HepG2 (cell line): Measurements from ENCODE around the gene LYPD3. TPM values are rescaled to one million over a fixed set of nuclear protein-coding genes. Genes with fewer than 3 reads are reported as not detected.
A peak's percentile ranks its signal among the peaks of the same experiment; 100 is the strongest.

Source experiments
- ATAC-seq: fragments of 200-7000 bp; cut with Tn5 transposase; 3 replicates; pipeline ENCODE4 v1.9.1; 2020; ENCODE audit warnings: mild to moderate bottlenecking, moderate library complexity
- BruUV-seq: library from RNA; stranded (reverse); fragments of 400-500 nt; replicated peaks from 2 replicates; lab custom pipeline; 2021; lab: Mats Ljungman, UMichigan
- CTCF ChIA-PET: fragments of 300-600 bp; formaldehyde crosslinking; extraction: SDS; loops from one replicate; lab custom pipeline; 2021; ENCODE audit warnings: low total read pairs, inconsistent platforms, low intra/inter-chr PET ratio; lab: Yijun Ruan, JAX
- POLR2A ChIA-PET: fragments of 350-600 bp; sonication (Branson Sonifier 250); formaldehyde crosslinking; loops from one replicate; lab custom pipeline; 2020; ENCODE audit warnings: antibody characterized with exemption, inconsistent platforms; lab: Yijun Ruan, JAX
- DNase-seq: peaks from one replicate; pipeline ENCODE4 v3.0.0-alpha.2; 2015; ENCODE audit warnings: low spot score
- FAIRE-seq: peaks from 3 replicates; lab custom pipeline; 2011; peaks lifted over from hg19 to GRCh38; lab: Jason Lieb, UNC
- H2AFZ ChIP-seq: one replicate; pipeline ENCODE4 v1.6.1; 2011; ENCODE audit warnings: low read length, inconsistent platforms
- H3K27ac ChIP-seq: fragments of 300-600 bp; 3 replicates; pipeline ENCODE4 v1.8.0; 2011; ENCODE audit warnings: mixed run types, mild to moderate bottlenecking, mixed read lengths, low read length, inconsistent platforms; ENCODE audit not compliant: insufficient read depth; ENCODE audit errors: extremely low read length
- H3K27me3 ChIP-seq, 2 experiments: fragments of 200-600 bp in 1 of 2; 2 replicates in 1 of 2; 3 replicates in 1 of 2; pipeline versions ENCODE4 v1.6.0 to v1.8.0; 2011; ENCODE audit warnings: low read length in 2 of 2, mild to moderate bottlenecking in 2 of 2, moderate library complexity in 2 of 2, inconsistent platforms in 1 of 2; ENCODE audit not compliant: insufficient read depth in 2 of 2, control insufficient read depth in 1 of 2
- H3K36me3 ChIP-seq, 2 experiments: fragments of 200-600 bp in 1 of 2; replicated peaks in 1 of 2; 2 replicates in 1 of 2; 3 replicates in 1 of 2; pipeline versions ENCODE4 v1.5.1 to v1.8.0; 2011; ENCODE audit warnings: low read length in 2 of 2, inconsistent platforms in 1 of 2; ENCODE audit not compliant: insufficient read depth in 2 of 2, control insufficient read depth in 1 of 2
- H3K4me1 ChIP-seq: 2 replicates; pipeline ENCODE4 v1.5.1; 2012; ENCODE audit warnings: low read length, inconsistent platforms; ENCODE audit not compliant: insufficient read depth
- H3K4me2 ChIP-seq: 2 replicates; pipeline ENCODE4 v1.6.0; 2011; ENCODE audit warnings: low read depth, low read length, inconsistent platforms
- H3K4me3 ChIP-seq, 3 experiments: fragments of 200-600 bp in 1 of 3; sonication (generic), shearing (Covaris generic) in 1 of 3; replicated peaks in 1 of 3; 2 replicates each; pipeline ENCODE4 v1.5.1; 2011 to 2016; ENCODE audit warnings: low read length in 3 of 3, inconsistent platforms in 2 of 3, low read depth in 2 of 3, mild to moderate bottlenecking in 2 of 3, control low read depth in 1 of 3, mixed read lengths in 1 of 3; ENCODE audit not compliant: insufficient read depth in 1 of 3
- H3K79me2 ChIP-seq: one replicate; pipeline ENCODE4 v1.6.1; 2011; ENCODE audit warnings: low read length, inconsistent platforms; ENCODE audit not compliant: insufficient read depth
- H3K9ac ChIP-seq: 2 replicates; pipeline ENCODE4 v1.6.0; 2011; ENCODE audit warnings: mild to moderate bottlenecking, low read depth, low read length, inconsistent platforms; ENCODE audit not compliant: insufficient read depth
- H3K9me3 ChIP-seq: 2 replicates; pipeline ENCODE4 v1.5.1; 2012; ENCODE audit warnings: mild to moderate bottlenecking, low read length
- H4K20me1 ChIP-seq: 2 replicates; pipeline ENCODE4 v1.6.0; 2011; ENCODE audit warnings: inconsistent platforms, mild to moderate bottlenecking, low read length, moderate library complexity; ENCODE audit not compliant: insufficient read depth
- TFE3 ChIP-seq: IDR thresholded peaks from 2 replicates; pipeline ENCODE4 v1.6.1; 2016
- THAP11 ChIP-seq: IDR thresholded peaks from 2 replicates; pipeline ENCODE4 v1.6.1; 2016; ENCODE audit warnings: missing biosample characterization, missing genetic modification reagents
- WGBS: methylation state at CpG from one replicate; pipeline ENCODE4 v1.1.6; 2017; ENCODE audit warnings: low lambda C conversion rate; 5-methylcytosine and 5-hydroxymethylcytosine counted together
- in situ Hi-C: cut with HindIII; loops from 2 replicates; pipeline ENCODE4 v1.10.0; 2017; ENCODE audit warnings: low pct_unique_long_range_greater_than_20kb; ENCODE audit not compliant: extremely low pct_ligation_motif_present
- intact Hi-C: fragments of 100-400 bp; cut with micrococcal nuclease; formaldehyde crosslinking; loops from one replicate; pipeline ENCODE4 v1.10.0; 2022; ENCODE audit not compliant: unreplicated experiment
- polyA plus RNA-seq, 8 experiments: library from polyadenylated mRNA; depleted of rRNA in 3 of 8; stranded (reverse) in 7 of 8; unstranded in 1 of 8; fragments of >200 nt; fragmentation: Illumina TruSeq in 4 of 8; extraction: Trizol in 4 of 8; gene quantifications; 2 replicates each; pipeline versions ENCODE4 v1.2.1 to v1.2.3, GENCODE V29; 2011 to 2016; ENCODE audit warnings: low read depth in 4 of 8, missing spikeins in 1 of 8, mixed read lengths in 1 of 8; ENCODE audit not compliant: insufficient read depth in 1 of 8
- total RNA-seq, 5 experiments: library from RNA; depleted of rRNA; stranded (reverse); fragments of >200 nt; fragmentation: Illumina TruSeq; extraction: Trizol; gene quantifications; 2 replicates each; pipeline ENCODE4 v1.2.3, GENCODE V29; 2016; ENCODE audit warnings: low read depth in 1 of 5
- TF ChIP-seq, protein P1 (sequence below): sonication (generic); formaldehyde crosslinking; IDR thresholded peaks from 2 replicates; pipeline ENCODE4 v1.5.0; 2020; ENCODE audit warnings: missing genetic modification reagents
- TF ChIP-seq, protein P2 (sequence below): sonication (generic); formaldehyde crosslinking; IDR thresholded peaks from 2 replicates; pipeline ENCODE4 v1.5.0; 2020; ENCODE audit warnings: mild to moderate bottlenecking, missing genetic modification reagents
- TF ChIP-seq, protein P3 (sequence below): sonication (generic); formaldehyde crosslinking; IDR thresholded peaks from 2 replicates; pipeline ENCODE4 v1.4.0; 2020; ENCODE audit warnings: missing genetic modification reagents

Gene LYPD3
- total and polyA plus RNA-seq, 2 of the 13 experiments (the other 11 are each of a cell fraction or from before 2014, with no cell fraction given), result 0.51 to 1.5 TPM

GRCh38 chr19:43507880-43508279 lies 42.5 kb upstream of the LYPD3 start:
- in situ Hi-C loops, result no loop called here
- no TSS peak for BruUV-seq
- Histone ChIP-seq H3K4me3 (no peak overlapping the region), H3K9ac (no peak overlapping the region), H2AFZ (no peak overlapping the region), H3K27me3 (no peaks in the 10 kb centered on the region; a peak in 1 of 5 replicates), H3K27ac (peak overlapping the region; percentile 26), H3K4me1 (peaks cover 24% of the 10 kb centered on the region), H3K79me2 (peaks cover 7% of the 10 kb centered on the region), H3K36me3 (peaks cover 0 to 8% of the 10 kb centered on the region in 2 experiments; a peak in 4 of 5 replicates), H3K9me3 (no peaks in the 10 kb centered on the region), H3K4me2 (no peak overlapping the region), H4K20me1 (no peaks in the 10 kb centered on the region)
- no peak for ATAC-seq
- no peak for DNase-seq
- CTCF ChIA-PET, result no interaction called here
- 47% methylated on average over 2 of the region's 2 CpGs for WGBS
- POLR2A ChIA-PET, result interaction anchor here (0.6 to 1.0 kb wide), 2 partner anchors 9 to 51 kb away, joined by 4 read pairs; no protein-coding TSS in a partner anchor
- no peak for FAIRE-seq
- intact Hi-C loops, result no loop called here
- TF ChIP-seq, protein P1, sequence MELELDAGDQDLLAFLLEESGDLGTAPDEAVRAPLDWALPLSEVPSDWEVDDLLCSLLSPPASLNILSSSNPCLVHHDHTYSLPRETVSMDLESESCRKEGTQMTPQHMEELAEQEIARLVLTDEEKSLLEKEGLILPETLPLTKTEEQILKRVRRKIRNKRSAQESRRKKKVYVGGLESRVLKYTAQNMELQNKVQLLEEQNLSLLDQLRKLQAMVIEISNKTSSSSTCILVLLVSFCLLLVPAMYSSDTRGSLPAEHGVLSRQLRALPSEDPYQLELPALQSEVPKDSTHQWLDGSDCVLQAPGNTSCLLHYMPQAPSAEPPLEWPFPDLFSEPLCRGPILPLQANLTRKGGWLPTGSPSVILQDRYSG (CRISPR knock-in tag), result no peak
- TF ChIP-seq, protein P2, sequence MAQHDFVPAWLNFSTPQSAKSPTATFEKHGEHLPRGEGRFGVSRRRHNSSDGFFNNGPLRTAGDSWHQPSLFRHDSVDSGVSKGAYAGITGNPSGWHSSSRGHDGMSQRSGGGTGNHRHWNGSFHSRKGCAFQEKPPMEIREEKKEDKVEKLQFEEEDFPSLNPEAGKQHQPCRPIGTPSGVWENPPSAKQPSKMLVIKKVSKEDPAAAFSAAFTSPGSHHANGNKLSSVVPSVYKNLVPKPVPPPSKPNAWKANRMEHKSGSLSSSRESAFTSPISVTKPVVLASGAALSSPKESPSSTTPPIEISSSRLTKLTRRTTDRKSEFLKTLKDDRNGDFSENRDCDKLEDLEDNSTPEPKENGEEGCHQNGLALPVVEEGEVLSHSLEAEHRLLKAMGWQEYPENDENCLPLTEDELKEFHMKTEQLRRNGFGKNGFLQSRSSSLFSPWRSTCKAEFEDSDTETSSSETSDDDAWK (CRISPR knock-in tag), result no peak
- TF ChIP-seq TFE3 (CRISPR knock-in tag) (no peak), THAP11 (CRISPR knock-in tag) (peak; percentile 59; the same call in 1 of the 2 replicates)
- TF ChIP-seq, protein P3, sequence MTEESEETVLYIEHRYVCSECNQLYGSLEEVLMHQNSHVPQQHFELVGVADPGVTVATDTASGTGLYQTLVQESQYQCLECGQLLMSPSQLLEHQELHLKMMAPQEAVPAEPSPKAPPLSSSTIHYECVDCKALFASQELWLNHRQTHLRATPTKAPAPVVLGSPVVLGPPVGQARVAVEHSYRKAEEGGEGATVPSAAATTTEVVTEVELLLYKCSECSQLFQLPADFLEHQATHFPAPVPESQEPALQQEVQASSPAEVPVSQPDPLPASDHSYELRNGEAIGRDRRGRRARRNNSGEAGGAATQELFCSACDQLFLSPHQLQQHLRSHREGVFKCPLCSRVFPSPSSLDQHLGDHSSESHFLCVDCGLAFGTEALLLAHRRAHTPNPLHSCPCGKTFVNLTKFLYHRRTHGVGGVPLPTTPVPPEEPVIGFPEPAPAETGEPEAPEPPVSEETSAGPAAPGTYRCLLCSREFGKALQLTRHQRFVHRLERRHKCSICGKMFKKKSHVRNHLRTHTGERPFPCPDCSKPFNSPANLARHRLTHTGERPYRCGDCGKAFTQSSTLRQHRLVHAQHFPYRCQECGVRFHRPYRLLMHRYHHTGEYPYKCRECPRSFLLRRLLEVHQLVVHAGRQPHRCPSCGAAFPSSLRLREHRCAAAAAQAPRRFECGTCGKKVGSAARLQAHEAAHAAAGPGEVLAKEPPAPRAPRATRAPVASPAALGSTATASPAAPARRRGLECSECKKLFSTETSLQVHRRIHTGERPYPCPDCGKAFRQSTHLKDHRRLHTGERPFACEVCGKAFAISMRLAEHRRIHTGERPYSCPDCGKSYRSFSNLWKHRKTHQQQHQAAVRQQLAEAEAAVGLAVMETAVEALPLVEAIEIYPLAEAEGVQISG (CRISPR knock-in tag), result no peak
- TF ChIP-seq, all 625 proteins: peak for 1
